Gastrocnemius medialis (tissue), 4 donors: ENCODE results near the gene BMF.

Experiments used
- POLR2A ChIP-seq, 2 donors: fragments of 450-650 bp; IDR thresholded peaks; one replicate each; pipeline ENCODE4 v1.6.1; 2017; ENCODE audit warnings: antibody characterized with exemption in 2 of 2, mild to moderate bottlenecking in 2 of 2, moderate library complexity in 2 of 2
- TF ChIP-seq, protein P1 (sequence below), 5 experiments: fragments of 450-650 bp in 3 of 5; fragments of 200-600 bp in 2 of 5; sonication (generic) in 2 of 5; IDR thresholded peaks in 4 of 5; conservative IDR thresholded peaks in 1 of 5; 1 replicate in 4 of 5; 2 replicates in 1 of 5; pipeline ENCODE4 v1.5.1; 2016 to 2019; ENCODE audit warnings: antibody characterized with exemption in 5 of 5, mild to moderate bottlenecking in 3 of 5, moderate library complexity in 3 of 5

DNA sequence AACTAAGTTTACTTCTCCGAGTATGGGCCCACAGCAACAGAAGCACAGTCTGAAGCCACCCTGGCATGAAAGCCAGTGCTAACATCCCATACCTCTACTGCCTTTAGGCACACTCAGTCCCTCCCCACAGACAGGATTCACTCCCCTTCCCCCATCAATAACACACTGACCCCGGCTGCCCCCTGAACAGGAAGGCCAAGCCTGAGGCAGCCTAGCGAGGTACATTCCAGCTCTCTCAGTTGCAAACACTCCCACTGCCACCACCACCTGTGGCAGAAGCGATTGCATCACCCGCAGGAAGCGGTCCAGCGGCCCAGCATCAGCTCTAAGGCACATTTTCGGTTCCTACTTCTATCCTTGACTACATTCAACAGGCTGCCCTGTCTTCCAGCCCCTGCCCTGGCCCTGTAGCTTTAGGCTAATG lies 7.0 kb upstream of the BMF start:
- TF ChIP-seq, protein P1, sequence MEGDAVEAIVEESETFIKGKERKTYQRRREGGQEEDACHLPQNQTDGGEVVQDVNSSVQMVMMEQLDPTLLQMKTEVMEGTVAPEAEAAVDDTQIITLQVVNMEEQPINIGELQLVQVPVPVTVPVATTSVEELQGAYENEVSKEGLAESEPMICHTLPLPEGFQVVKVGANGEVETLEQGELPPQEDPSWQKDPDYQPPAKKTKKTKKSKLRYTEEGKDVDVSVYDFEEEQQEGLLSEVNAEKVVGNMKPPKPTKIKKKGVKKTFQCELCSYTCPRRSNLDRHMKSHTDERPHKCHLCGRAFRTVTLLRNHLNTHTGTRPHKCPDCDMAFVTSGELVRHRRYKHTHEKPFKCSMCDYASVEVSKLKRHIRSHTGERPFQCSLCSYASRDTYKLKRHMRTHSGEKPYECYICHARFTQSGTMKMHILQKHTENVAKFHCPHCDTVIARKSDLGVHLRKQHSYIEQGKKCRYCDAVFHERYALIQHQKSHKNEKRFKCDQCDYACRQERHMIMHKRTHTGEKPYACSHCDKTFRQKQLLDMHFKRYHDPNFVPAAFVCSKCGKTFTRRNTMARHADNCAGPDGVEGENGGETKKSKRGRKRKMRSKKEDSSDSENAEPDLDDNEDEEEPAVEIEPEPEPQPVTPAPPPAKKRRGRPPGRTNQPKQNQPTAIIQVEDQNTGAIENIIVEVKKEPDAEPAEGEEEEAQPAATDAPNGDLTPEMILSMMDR (IDR thresholded peaks at IDR 0.05 in 4 of 5, conservative IDR thresholded peaks at IDR 0.05 in 1 of 5) = no peak
- TF ChIP-seq POLR2A (IDR thresholded peaks at IDR 0.05) = no peak
